ENCODE data around the gene GPRIN3.
"Not testable (repeated sequence)": the region's sequence is repeated elsewhere in the genome, so short reads cannot be mapped to it uniquely, and the experiment has no call there.

The GPRIN3 gene

DNA sequence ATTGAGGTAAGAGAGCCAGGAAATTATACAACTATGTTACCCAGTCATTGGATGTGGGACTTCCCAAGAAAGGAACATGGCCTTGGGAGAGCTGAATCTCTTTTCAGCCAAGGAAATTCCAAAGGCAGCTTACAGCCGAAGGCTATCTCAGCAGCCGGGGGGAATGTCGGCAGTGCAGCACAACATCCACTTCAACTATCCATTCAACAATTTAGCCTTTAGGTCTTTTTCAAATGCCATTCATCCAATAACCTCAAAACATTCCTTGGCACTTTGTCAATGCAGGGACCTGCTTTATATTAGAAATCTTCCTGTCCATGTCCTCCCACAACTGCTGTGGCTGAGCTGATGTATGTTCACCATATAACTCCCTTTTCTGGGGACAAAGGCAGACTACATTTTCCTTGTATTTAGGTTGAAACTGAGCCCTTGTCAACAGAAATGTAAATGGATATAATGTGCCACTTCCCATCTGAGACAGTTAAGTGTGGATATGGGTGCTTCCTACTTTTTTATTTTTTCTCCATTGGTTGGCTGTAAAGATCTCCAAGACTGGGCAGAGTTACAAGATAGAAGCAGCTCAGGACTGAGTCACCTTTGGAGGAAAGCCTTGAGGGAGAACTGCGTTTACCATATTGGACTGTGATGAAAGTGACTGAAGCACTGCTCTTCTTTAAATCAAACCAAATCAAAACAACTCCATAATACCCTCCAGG, 94.8 kb downstream of the GPRIN3 start:
- DNase-seq, result no peak

- no peak for DNase-seq
These were observed 103.0 kb downstream of the GPRIN3 start for GRCh38 chr4:89204624-89205023.

- no peak for DNase-seq
These were observed 103.7 kb downstream of the GPRIN3 start for GRCh38 chr4:89203902-89204301.

DNA sequence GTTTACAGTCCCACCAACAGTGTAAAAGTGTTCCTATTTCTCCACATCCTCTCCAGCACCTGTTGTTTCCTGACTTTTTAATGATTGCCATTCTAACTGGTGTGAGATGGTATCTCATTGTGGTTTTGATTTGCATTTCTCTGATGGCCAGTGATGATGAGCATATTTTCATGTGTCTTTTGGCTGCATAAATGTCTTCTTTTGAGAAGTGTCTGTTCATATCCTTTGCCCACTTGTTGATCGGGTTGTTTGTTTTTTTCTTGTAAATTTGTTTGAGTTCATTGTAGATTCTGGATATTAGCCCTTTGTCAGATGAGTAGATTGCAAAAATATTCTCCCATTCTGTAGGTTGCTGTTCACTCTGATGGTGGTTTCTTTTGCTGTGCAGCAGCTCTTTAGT, 108.2 kb downstream of the GPRIN3 start:
- DNase-seq, result not testable (repeated sequence)

- no peak for DNase-seq
These were observed 109.7 kb downstream of the GPRIN3 start for GRCh38 chr4:89197920-89198319.

DNA sequence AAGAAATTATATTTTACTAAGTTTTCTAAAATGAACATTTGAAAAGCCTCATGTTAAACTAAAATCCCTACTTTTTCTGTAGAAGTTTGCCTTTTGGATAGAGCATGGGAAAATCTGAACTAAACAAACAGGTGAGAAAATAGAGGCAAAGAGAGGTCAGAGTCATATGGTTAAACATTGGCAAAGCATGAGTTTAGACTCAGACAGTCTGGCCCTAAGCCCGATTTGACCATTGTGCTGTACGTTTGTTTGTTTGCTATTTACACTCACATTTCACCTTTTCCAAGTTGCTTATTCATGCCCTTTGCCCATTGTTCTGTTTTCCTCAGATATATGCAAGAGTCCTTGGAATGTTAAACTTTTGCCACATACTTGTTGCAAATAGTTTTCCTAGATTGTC, 110.9 kb downstream of the GPRIN3 start:
- no peak for DNase-seq

GRCh38 chr4:89196056-89196674, 111.4 kb downstream of the GPRIN3 start:
- no peak for DNase-seq

- no peak for DNase-seq
These were observed 113.8 kb downstream of the GPRIN3 start for GRCh38 chr4:89193843-89194242.
